ENCODE results near the gene MAP1LC3A.

Gene MAP1LC3A

GRCh38 chr20:34536798-34537394, 21.6 kb upstream of the MAP1LC3A start:
- peak; percentile 41; the same call in 2 of the 3 replicates for ATAC-seq
- TF ChIP-seq ISL1 (CRISPR knock-in tag; IDR thresholded peaks at IDR 0.05) (no peak), TSHZ2 (CRISPR knock-in tag; IDR thresholded peaks at IDR 0.05) (no peak), ZFP30 (CRISPR knock-in tag; IDR thresholded peaks at IDR 0.05) (no peak), PPARA (CRISPR knock-in tag; IDR thresholded peaks at IDR 0.05; ENCODE audit: borderline replicate concordance) (no peak), GLIS3 (CRISPR knock-in tag; IDR thresholded peaks at IDR 0.05) (no peak), TOX (CRISPR knock-in tag; IDR thresholded peaks at IDR 0.05; ENCODE audit: borderline replicate concordance) (no peak), ZC3H10 (CRISPR knock-in tag; IDR thresholded peaks at IDR 0.05) (no peak), SNAI2 (CRISPR knock-in tag; IDR thresholded peaks at IDR 0.05) (no peak), BACH2 (CRISPR knock-in tag; IDR thresholded peaks at IDR 0.05; ENCODE audit: borderline replicate concordance) (no peak), POU6F1 (CRISPR knock-in tag; IDR thresholded peaks at IDR 0.05; ENCODE audit: borderline replicate concordance, low read depth) (no peak)

- no peak for ATAC-seq
- TF ChIP-seq ISL1 (CRISPR knock-in tag; IDR thresholded peaks at IDR 0.05): no peak
Observed at GRCh38 chr20:34537651-34538050, 20.9 kb upstream of the MAP1LC3A start.

- peak; percentile 76 for ATAC-seq
- TF ChIP-seq PPARA (CRISPR knock-in tag; IDR thresholded peaks at IDR 0.05; ENCODE audit: borderline replicate concordance) (no peak), POU6F1 (CRISPR knock-in tag; IDR thresholded peaks at IDR 0.05; ENCODE audit: borderline replicate concordance, low read depth) (no peak), GLIS3 (CRISPR knock-in tag; IDR thresholded peaks at IDR 0.05) (no peak), PATZ1 (CRISPR knock-in tag; IDR thresholded peaks at IDR 0.05; ENCODE audit: borderline replicate concordance) (no peak), ZC3H10 (CRISPR knock-in tag; IDR thresholded peaks at IDR 0.05) (no peak), ZFP3 (CRISPR knock-in tag; IDR thresholded peaks at IDR 0.05) (no peak)
Observed at GRCh38 chr20:34538671-34539123, 19.8 kb upstream of the MAP1LC3A start.

GRCh38 chr20:34539756-34540155, 18.8 kb upstream of the MAP1LC3A start:
- no peak for ATAC-seq
- no peak for TF ChIP-seq ISL1 (CRISPR knock-in tag; IDR thresholded peaks at IDR 0.05)
- TF ChIP-seq ZNF8 (CRISPR knock-in tag; IDR thresholded peaks at IDR 0.05): no peak
- no peak for TF ChIP-seq ZFP3 (CRISPR knock-in tag; IDR thresholded peaks at IDR 0.05)
- TF ChIP-seq RARB (CRISPR knock-in tag; IDR thresholded peaks at IDR 0.05): no peak
- TF ChIP-seq PATZ1 (CRISPR knock-in tag; IDR thresholded peaks at IDR 0.05; ENCODE audit: borderline replicate concordance): no peak
- TF ChIP-seq TOX (CRISPR knock-in tag; IDR thresholded peaks at IDR 0.05; ENCODE audit: borderline replicate concordance): no peak
- no peak for TF ChIP-seq ARNTL (CRISPR knock-in tag; IDR thresholded peaks at IDR 0.05; ENCODE audit: borderline replicate concordance, low read depth)
- no peak for TF ChIP-seq SNAI2 (CRISPR knock-in tag; IDR thresholded peaks at IDR 0.05)
- TF ChIP-seq CREB5 (CRISPR knock-in tag; IDR thresholded peaks at IDR 0.05; ENCODE audit: low read depth): no peak
- TF ChIP-seq ESRRG (CRISPR knock-in tag; IDR thresholded peaks at IDR 0.05): no peak
- no peak for TF ChIP-seq BACH2 (CRISPR knock-in tag; IDR thresholded peaks at IDR 0.05; ENCODE audit: borderline replicate concordance)
- TF ChIP-seq ZNF565 (CRISPR knock-in tag; conservative IDR thresholded peaks at IDR 0.05; ENCODE audit: low read depth): no peak
- no peak for TF ChIP-seq ZNF70 (CRISPR knock-in tag; IDR thresholded peaks at IDR 0.05)
- no peak for TF ChIP-seq TCF4 (CRISPR knock-in tag; IDR thresholded peaks at IDR 0.05; ENCODE audit: borderline replicate concordance)
- TF ChIP-seq TSHZ2 (CRISPR knock-in tag; IDR thresholded peaks at IDR 0.05): no peak
- TF ChIP-seq GLIS3 (CRISPR knock-in tag; IDR thresholded peaks at IDR 0.05): no peak
- TF ChIP-seq PPARA (CRISPR knock-in tag; IDR thresholded peaks at IDR 0.05; ENCODE audit: borderline replicate concordance): no peak
- TF ChIP-seq ZFP30 (CRISPR knock-in tag; IDR thresholded peaks at IDR 0.05): no peak
